Neuronal stem cell (in vitro differentiated cells): ENCODE results near the gene HAAO.

Source experiments
- DNase-seq: peaks from one replicate; pipeline ENCODE4 v3.0.0-alpha.2; 2013; ENCODE audit warnings: low spot score
- H2AFZ ChIP-seq: one replicate; pipeline ENCODE4 v1.6.1; 2013; ENCODE audit warnings: mild to moderate bottlenecking, low read length, inconsistent platforms
- H2AK5ac ChIP-seq: 2 replicates; pipeline ENCODE4 v1.6.1; 2013; ENCODE audit warnings: low read depth, mild to moderate bottlenecking, inconsistent platforms, low read length, moderate library complexity, mixed read lengths
- H2BK120ac ChIP-seq: 2 replicates; pipeline ENCODE4 v1.6.1; 2013; ENCODE audit warnings: low read depth, mild to moderate bottlenecking, inconsistent platforms, low read length, moderate library complexity, mixed read lengths
- H2BK12ac ChIP-seq: one replicate; pipeline ENCODE4 v1.6.1; 2013; ENCODE audit warnings: low read length, inconsistent platforms
- H2BK15ac ChIP-seq: 2 replicates; pipeline ENCODE4 v1.6.1; 2013; ENCODE audit warnings: mild to moderate bottlenecking, low read length, inconsistent platforms, mixed read lengths
- H2BK5ac ChIP-seq: one replicate; pipeline ENCODE4 v1.6.1; 2013; ENCODE audit warnings: inconsistent platforms, mild to moderate bottlenecking, low read length, moderate library complexity
- H3K14ac ChIP-seq: one replicate; pipeline ENCODE4 v1.6.1; 2013; ENCODE audit warnings: low read length, inconsistent platforms
- H3K18ac ChIP-seq: 2 replicates; pipeline ENCODE4 v1.6.1; 2013; ENCODE audit warnings: low read length, inconsistent platforms
- H3K23ac ChIP-seq: 2 replicates; pipeline ENCODE4 v1.6.1; 2013; ENCODE audit warnings: low read depth, mild to moderate bottlenecking, mixed read lengths, low read length, inconsistent platforms; ENCODE audit not compliant: poor library complexity
- H3K27ac ChIP-seq: replicated peaks from 3 replicates; pipeline ENCODE4 v1.5.1; 2013; ENCODE audit warnings: low read length, inconsistent platforms
- H3K27me3 ChIP-seq, 3 experiments: 2 replicates each; pipeline ENCODE4 v1.6.1; 2013; ENCODE audit warnings: low read length in 3 of 3, mild to moderate bottlenecking in 2 of 3, inconsistent platforms in 1 of 3, low read depth in 1 of 3, mixed read lengths in 1 of 3, moderate library complexity in 1 of 3; ENCODE audit not compliant: control insufficient read depth in 3 of 3, insufficient read depth in 3 of 3
- H3K36me3 ChIP-seq, 2 donors: replicated peaks in 1 of 2; 2 replicates each; pipeline ENCODE4 v1.6.1; 2013; ENCODE audit warnings: low read length in 2 of 2; ENCODE audit not compliant: control insufficient read depth in 2 of 2, insufficient read depth in 2 of 2
- H3K4ac ChIP-seq: 2 replicates; pipeline ENCODE4 v1.6.1; 2013; ENCODE audit warnings: inconsistent platforms, mild to moderate bottlenecking, low read length, moderate library complexity
- H3K4me1 ChIP-seq, 2 donors: 1 replicate in 1 of 2; 2 replicates in 1 of 2; pipeline ENCODE4 v1.6.1; 2013; ENCODE audit warnings: low read length in 2 of 2, low read depth in 1 of 2; ENCODE audit not compliant: control insufficient read depth in 2 of 2, insufficient read depth in 1 of 2
- H3K4me2 ChIP-seq: one replicate; pipeline ENCODE4 v1.6.1; 2013; ENCODE audit warnings: mild to moderate bottlenecking, low read length, inconsistent platforms; ENCODE audit not compliant: insufficient read depth, poor library complexity, severe bottlenecking
- H3K4me3 ChIP-seq, 2 donors: 2 replicates each; pipeline ENCODE4 v1.5.1; 2013; ENCODE audit warnings: low read length in 2 of 2, mild to moderate bottlenecking in 2 of 2, inconsistent platforms in 1 of 2, moderate library complexity in 1 of 2
- H3K79me1 ChIP-seq: one replicate; pipeline ENCODE4 v1.6.1; 2013; ENCODE audit warnings: low read depth, mild to moderate bottlenecking, inconsistent platforms, low read length, moderate library complexity
- H3K9ac ChIP-seq: one replicate; pipeline ENCODE4 v1.6.1; 2013; ENCODE audit warnings: mild to moderate bottlenecking, low read depth, low read length, inconsistent platforms; ENCODE audit not compliant: poor library complexity
- H3K9me3 ChIP-seq, 2 donors: replicated peaks in 1 of 2; 2 replicates each; pipeline versions ENCODE3 to v1.6.1; 2013; ENCODE audit warnings: low read length in 2 of 2, mild to moderate bottlenecking in 2 of 2, inconsistent platforms in 1 of 2, low read depth in 1 of 2, mixed read lengths in 1 of 2, moderate library complexity in 1 of 2; ENCODE audit not compliant: control insufficient read depth in 2 of 2, insufficient read depth in 1 of 2
- H4K8ac ChIP-seq: one replicate; pipeline ENCODE4 v1.6.1; 2013; ENCODE audit warnings: low read depth, mild to moderate bottlenecking, inconsistent platforms, low read length, moderate library complexity
- H4K91ac ChIP-seq: one replicate; pipeline ENCODE4 v1.6.1; 2013; ENCODE audit warnings: low read length, low read depth, mild to moderate bottlenecking, inconsistent platforms; ENCODE audit not compliant: poor library complexity
- WGBS, 2 donors: extraction: QIAGEN DNeasy Blood & Tissue Kit; methylation state at CpG; one replicate each; pipeline ENCODE4 v1.1.7; 2013; ENCODE audit warnings: missing lambda C conversion rate in 2 of 2, mixed read lengths in 1 of 2; ENCODE audit not compliant: insufficient read length in 2 of 2, insufficient replicate concordance in 1 of 2; ENCODE audit errors: extremely low coverage in 2 of 2; 5-methylcytosine and 5-hydroxymethylcytosine counted together

HAAO gene

DNA sequence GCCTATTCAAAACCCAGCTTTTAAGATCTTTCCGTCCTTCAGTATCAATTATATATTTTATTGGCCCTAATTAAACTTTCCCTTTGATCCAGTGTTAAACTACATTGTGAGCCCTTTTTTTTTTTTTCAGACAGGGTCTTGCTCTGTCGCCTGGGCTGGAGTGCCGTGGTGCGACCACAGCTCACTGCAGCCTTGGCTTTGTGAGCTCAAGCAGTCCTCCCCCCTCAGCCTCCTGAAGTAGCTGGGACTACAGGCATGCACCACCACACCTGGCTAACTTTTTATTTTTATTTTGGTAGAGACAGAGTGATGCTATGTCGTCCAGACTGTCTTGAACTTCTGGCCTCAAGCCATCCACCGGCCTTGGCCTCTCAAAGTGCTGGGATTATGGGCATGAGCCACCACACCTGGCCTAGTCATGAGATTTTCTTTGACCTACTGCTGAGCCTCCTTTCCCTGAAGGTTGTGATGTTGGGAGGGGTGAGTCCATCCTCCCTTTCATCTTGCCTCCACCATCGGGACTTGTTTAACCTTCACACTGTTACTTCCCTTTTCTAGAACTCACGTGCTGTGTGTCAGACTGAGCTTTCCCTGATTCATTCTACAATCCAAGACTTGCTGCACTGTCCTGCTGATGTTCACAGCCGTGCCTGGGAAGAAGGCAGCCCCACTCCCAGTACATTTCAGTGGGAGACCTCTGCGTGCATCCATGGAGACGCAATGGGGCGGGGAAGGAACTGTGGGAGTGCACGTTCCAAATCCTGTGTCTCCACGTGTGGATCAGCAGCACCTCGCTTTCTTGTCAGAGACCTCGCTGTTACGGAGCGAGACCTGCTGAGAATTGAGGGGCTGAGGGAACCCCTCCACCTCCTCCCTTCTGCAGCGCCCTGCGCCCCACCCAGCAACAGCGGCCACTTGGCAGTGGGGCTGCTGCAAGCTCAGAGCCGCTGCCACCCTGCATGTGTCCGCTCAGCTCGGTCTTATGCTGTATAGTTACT is 39.3 kb downstream of the HAAO start:
- Histone ChIP-seq H2AK5ac (no peak overlapping the region), H3K27ac (no peak overlapping the region), H2BK5ac (peak overlapping the region; percentile 94), H3K18ac (no peak overlapping the region), H3K4me3 (no peak overlapping the region), H3K14ac (no peak overlapping the region), H3K4ac (no peak overlapping the region), H3K79me1 (no peaks in the 10 kb centered on the region), H4K91ac (no peak overlapping the region), H3K23ac (no peak overlapping the region), H3K4me2 (no peak overlapping the region), H2BK120ac (peak overlapping the region; percentile 30), H3K9ac (no peak overlapping the region), H3K9me3 (no peaks in the 10 kb centered on the region), H3K4me1 (peaks cover 0 to 2% of the 10 kb centered on the region in 2 donors), H3K36me3 (peaks cover 0 to 7% of the 10 kb centered on the region in 2 donors), H4K8ac (no peak overlapping the region), H3K27me3 (no peaks in the 10 kb centered on the region), H2BK12ac (no peak overlapping the region), H2BK15ac (no peak overlapping the region), H2AFZ (no peak overlapping the region)
- no peak for DNase-seq
- WGBS, 2 donors: no CpG with 5 or more reads among the region's 24 CpGs

DNA sequence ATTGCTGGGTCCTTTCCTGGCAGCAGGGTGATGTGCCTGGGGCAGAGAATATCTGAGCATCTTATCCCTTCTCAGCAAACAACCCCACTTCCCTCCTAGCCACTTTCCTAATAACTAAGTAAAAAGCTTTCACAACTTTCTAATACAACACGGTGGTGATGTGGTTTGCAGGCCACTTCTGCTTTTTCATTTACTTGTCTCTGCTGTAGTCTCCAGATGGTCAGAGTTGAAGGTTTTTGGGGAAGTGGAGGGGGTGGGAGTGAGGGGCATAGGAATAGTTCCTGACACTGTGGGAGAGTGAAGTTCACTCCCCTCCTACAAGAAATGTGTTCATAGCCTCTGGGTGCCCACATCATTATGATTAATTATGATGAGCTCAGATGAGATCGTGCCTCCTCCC is 40.1 kb downstream of the HAAO start:
- Histone ChIP-seq H2BK120ac (no peak overlapping the region), H3K4me3 (no peak overlapping the region), H2AK5ac (no peak overlapping the region), H3K14ac (no peak overlapping the region), H3K4me2 (no peak overlapping the region), H2BK15ac (no peak overlapping the region), H3K18ac (no peak overlapping the region), H2AFZ (no peak overlapping the region), H3K27me3 (no peaks in the 10 kb centered on the region), H2BK5ac (no peak overlapping the region), H3K4me1 (peaks cover 0 to 2% of the 10 kb centered on the region in 2 donors), H3K23ac (no peak overlapping the region), H4K8ac (no peak overlapping the region), H3K36me3 (peaks cover 0 to 9% of the 10 kb centered on the region in 2 donors), H3K9ac (no peak overlapping the region), H3K27ac (no peak overlapping the region), H3K4ac (no peak overlapping the region), H2BK12ac (no peak overlapping the region), H3K79me1 (no peaks in the 10 kb centered on the region), H4K91ac (no peak overlapping the region), H3K9me3 (no peaks in the 10 kb centered on the region)
- WGBS, 2 donors: no CpG with 5 or more reads among the region's 2 CpGs
- DNase-seq: no peak

DNA sequence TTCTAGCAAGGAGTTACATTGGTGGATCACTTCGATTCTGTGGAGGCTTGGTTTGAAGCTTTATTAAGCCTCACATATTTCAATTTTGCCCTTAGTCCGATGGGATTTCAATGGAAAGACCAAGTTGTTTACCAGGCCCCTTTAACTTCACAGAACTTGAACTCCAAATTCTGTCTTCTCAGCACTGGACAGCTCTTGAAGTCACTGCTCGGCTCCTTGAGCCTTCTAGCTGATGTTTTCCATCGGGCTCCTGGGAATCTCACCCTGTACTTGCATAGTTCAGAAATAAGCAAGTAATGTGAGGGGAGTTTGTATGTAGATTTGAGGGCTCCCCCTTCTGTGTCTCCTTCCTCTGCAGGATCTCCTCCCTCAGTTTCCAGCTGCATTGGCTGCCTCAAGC is 43.5 kb downstream of the HAAO start:
- Histone ChIP-seq H3K36me3 (peaks cover 0 to 3% of the 10 kb centered on the region in 2 donors), H4K8ac (no peak overlapping the region), H3K9ac (no peak overlapping the region), H3K27me3 (no peaks in the 10 kb centered on the region), H3K4me2 (no peak overlapping the region), H2BK5ac (no peak overlapping the region), H3K4ac (no peak overlapping the region), H3K27ac (no peak overlapping the region), H4K91ac (no peak overlapping the region), H2BK120ac (no peak overlapping the region), H2BK12ac (no peak overlapping the region), H3K9me3 (no peaks in the 10 kb centered on the region), H2BK15ac (no peak overlapping the region), H3K4me3 (no peak overlapping the region), H2AK5ac (no peak overlapping the region), H3K79me1 (no peaks in the 10 kb centered on the region), H3K23ac (no peak overlapping the region), H3K14ac (no peak overlapping the region), H3K18ac (no peak overlapping the region), H2AFZ (no peak overlapping the region), H3K4me1 (no peaks in the 10 kb centered on the region)
- WGBS, 2 donors: no CpG with 5 or more reads among the region's 4 CpGs
- no peak for DNase-seq

DNA sequence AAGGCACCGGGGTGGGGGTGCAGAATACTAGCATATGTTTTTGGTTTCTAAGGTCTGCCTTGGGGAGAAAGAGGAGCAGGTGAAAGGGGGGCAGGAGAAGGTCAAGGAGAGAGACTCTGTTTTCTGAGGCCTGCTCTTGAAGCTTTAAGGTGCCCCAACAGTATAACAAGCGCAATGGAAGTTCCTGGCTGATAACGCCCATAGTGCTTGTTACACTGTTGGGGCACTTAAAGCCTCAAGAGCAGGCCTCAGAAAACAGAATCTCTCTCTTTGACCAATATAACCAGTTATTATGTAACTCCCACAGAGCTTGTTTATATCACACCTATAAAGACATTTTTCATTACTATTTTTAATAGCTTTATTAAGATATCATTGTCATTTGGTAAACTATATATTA is 45.0 kb downstream of the HAAO start:
- Histone ChIP-seq H2BK15ac (no peak overlapping the region), H3K27ac (no peak overlapping the region), H3K36me3 (peaks cover 0 to 3% of the 10 kb centered on the region in 2 donors), H3K18ac (no peak overlapping the region), H3K14ac (no peak overlapping the region), H3K27me3 (no peaks in the 10 kb centered on the region), H4K91ac (no peak overlapping the region), H2BK12ac (no peak overlapping the region), H3K4ac (no peak overlapping the region), H4K8ac (peak overlapping the region; percentile 32), H2BK120ac (no peak overlapping the region), H2AK5ac (no peak overlapping the region), H3K4me2 (no peak overlapping the region), H3K4me1 (no peaks in the 10 kb centered on the region), H3K9ac (no peak overlapping the region), H2BK5ac (no peak overlapping the region), H3K79me1 (no peaks in the 10 kb centered on the region), H2AFZ (no peak overlapping the region), H3K9me3 (no peaks in the 10 kb centered on the region), H3K23ac (no peak overlapping the region), H3K4me3 (no peak overlapping the region)
- no peak for DNase-seq
- no CpG with 5 or more reads among the region's 3 CpGs for WGBS, 2 donors
